SU-DHL-6 (cell line): Measurements from ENCODE around the gene MAP3K1.

Experiments
- H2AFZ ChIP-seq: fragments of 200-600 bp; sonication (generic); 2 replicates; pipeline ENCODE4 v1.6.1; 2014; ENCODE audit warnings: low read depth, mild to moderate bottlenecking, moderate library complexity, mixed read lengths, antibody characterized with exemption, low read length; ENCODE audit not compliant: severe bottlenecking
- H3F3A ChIP-seq: fragments of 200-600 bp; shearing (Covaris generic); 2 replicates; pipeline ENCODE4 v1.6.0; 2016; ENCODE audit warnings: antibody characterized with exemption, mild to moderate bottlenecking; ENCODE audit not compliant: insufficient read depth
- H3K27ac ChIP-seq: fragments of 200-600 bp; sonication (generic); 2 replicates; pipeline ENCODE4 v1.5.1; 2016; ENCODE audit warnings: low read depth, mild to moderate bottlenecking, low read length, moderate library complexity, mixed read lengths
- H3K27me3 ChIP-seq: fragments of 200-600 bp; sonication (generic), shearing (Covaris generic); 2 replicates; pipeline ENCODE4 v1.6.0; 2014; ENCODE audit warnings: mild to moderate bottlenecking, low read length
- H3K36me3 ChIP-seq: fragments of 200-600 bp; sonication (generic); 2 replicates; pipeline ENCODE4 v1.6.1; 2014; ENCODE audit warnings: mild to moderate bottlenecking, low read length, mixed read lengths
- H3K4me2 ChIP-seq: fragments of 300-600, 200-600 bp; shearing (Covaris generic), sonication (generic); 2 replicates; pipeline ENCODE4 v1.6.0; 2014; ENCODE audit warnings: low read length, low read depth, mild to moderate bottlenecking; ENCODE audit not compliant: poor library complexity, severe bottlenecking
- H3K4me3 ChIP-seq: fragments of 200-600 bp; sonication (generic); 2 replicates; pipeline ENCODE4 v1.5.1; 2014; ENCODE audit warnings: antibody characterized with exemption, low read length, mild to moderate bottlenecking, mixed read lengths; ENCODE audit not compliant: insufficient read depth, poor library complexity, severe bottlenecking
- H3K79me2 ChIP-seq: fragments of 200-600 bp; sonication (generic); 2 replicates; pipeline ENCODE4 v1.6.1; 2014; ENCODE audit warnings: mild to moderate bottlenecking, low read length, moderate library complexity; ENCODE audit not compliant: insufficient read depth
- H3K9ac ChIP-seq: fragments of 200-600 bp; sonication (generic); 2 replicates; pipeline ENCODE4 v1.7.0; 2014; ENCODE audit warnings: mild to moderate bottlenecking, low read length
- H3K9me2 ChIP-seq: fragments of 200-600 bp; sonication (generic); replicated peaks from 2 replicates; pipeline ENCODE4 v1.6.1; 2014; ENCODE audit warnings: low read length; ENCODE audit not compliant: insufficient read depth
- H3K9me3 ChIP-seq: fragments of 200-600 bp; sonication (generic); 2 replicates; pipeline ENCODE4 v1.6.1; 2014; ENCODE audit warnings: low read length, mixed read lengths; ENCODE audit not compliant: insufficient read depth
- H4K20me1 ChIP-seq: fragments of 200-600 bp; sonication (generic); 2 replicates; pipeline ENCODE4 v1.6.1; 2014; ENCODE audit warnings: low read depth, mild to moderate bottlenecking, antibody characterized with exemption, low read length, moderate library complexity, mixed read lengths
- CTCF ChIP-seq: fragments of 200-600 bp; sonication (generic); IDR thresholded peaks from one replicate; pipeline ENCODE4 v1.5.1; 2017; ENCODE audit warnings: antibody characterized with exemption, mild to moderate bottlenecking, low read length, moderate library complexity; ENCODE audit not compliant: insufficient read depth, poor library complexity, severe bottlenecking
- EZH2phosphoT487 ChIP-seq: fragments of 200-600 bp; sonication (generic), shearing (Covaris generic); conservative IDR thresholded peaks from 2 replicates; pipeline ENCODE4 v1.6.1; 2018; ENCODE audit warnings: mild to moderate bottlenecking, antibody characterized with exemption, low read length, moderate library complexity, mixed read lengths

Gene MAP3K1

GRCh38 chr5:56815658-56816545 lies 553 bp downstream of the MAP3K1 start:
- peak overlapping the region; percentile 58 for H3K27ac ChIP-seq
- peaks cover 42% of the 10 kb centered on the region for H3K79me2 ChIP-seq
- H2AFZ ChIP-seq: peak overlapping the region; percentile 96
- H3F3A ChIP-seq: peaks cover 5% of the 10 kb centered on the region; the same call in 1 of the 2 replicates
- H4K20me1 ChIP-seq: peaks cover 3% of the 10 kb centered on the region; the same call in 1 of the 2 replicates
- no peaks in the 10 kb centered on the region for H3K27me3 ChIP-seq
- H3K9me2 ChIP-seq: no peaks in the 10 kb centered on the region
- peak overlapping the region; percentile 90 for H3K4me2 ChIP-seq
- H3K9ac ChIP-seq: peak overlapping the region; percentile 70
- no peaks in the 10 kb centered on the region for H3K9me3 ChIP-seq
- TF ChIP-seq EZH2phosphoT487 (no peak), CTCF (no peak)
- H3K4me3 ChIP-seq: peak overlapping the region; percentile 60
- no peaks in the 10 kb centered on the region; the same call in 1 of the 2 replicates for H3K36me3 ChIP-seq

DNA sequence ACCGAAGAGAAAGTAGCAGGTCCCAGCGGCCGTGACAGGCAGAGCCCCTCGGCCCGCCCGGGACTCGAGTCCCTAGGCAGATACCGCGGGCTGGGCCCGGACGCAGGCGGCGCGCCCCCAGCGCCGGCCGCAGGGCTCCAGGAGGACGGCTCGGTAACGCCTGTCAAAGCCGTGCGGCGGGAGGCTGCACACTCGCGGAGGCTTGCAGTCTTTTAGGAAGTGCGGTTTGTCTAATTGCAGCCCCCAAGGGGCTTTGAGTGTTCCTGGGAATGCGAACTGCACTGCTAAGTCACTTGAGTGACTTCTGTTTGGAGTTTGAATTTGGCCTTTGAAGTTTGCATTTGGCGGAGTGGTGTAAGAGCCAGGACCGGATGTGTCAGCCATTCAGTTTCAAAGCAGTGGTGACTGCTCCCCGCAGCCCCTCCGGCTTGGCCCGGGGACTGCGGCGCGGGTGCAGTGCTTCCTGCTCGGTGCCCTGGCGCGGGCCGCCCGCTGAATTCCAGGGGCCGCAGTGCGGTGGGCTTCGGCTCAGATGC lies 1.3 kb downstream of the MAP3K1 start:
- Histone ChIP-seq H3F3A (peaks cover 5% of the 10 kb centered on the region; the same call in 1 of the 2 replicates), H3K4me2 (peak overlapping the region; percentile 90), H3K79me2 (peaks cover 47% of the 10 kb centered on the region), H3K27ac (peak overlapping the region; percentile 58), H2AFZ (peak overlapping the region; percentile 9), H3K27me3 (no peaks in the 10 kb centered on the region), H3K9ac (peak overlapping the region; percentile 70), H4K20me1 (peaks cover 4% of the 10 kb centered on the region; the same call in 1 of the 2 replicates), H3K36me3 (no peaks in the 10 kb centered on the region; the same call in 1 of the 2 replicates), H3K4me3 (peak overlapping the region; percentile 60), H3K9me2 (no peaks in the 10 kb centered on the region), H3K9me3 (no peaks in the 10 kb centered on the region)
- TF ChIP-seq CTCF (no peak), EZH2phosphoT487 (no peak)

DNA sequence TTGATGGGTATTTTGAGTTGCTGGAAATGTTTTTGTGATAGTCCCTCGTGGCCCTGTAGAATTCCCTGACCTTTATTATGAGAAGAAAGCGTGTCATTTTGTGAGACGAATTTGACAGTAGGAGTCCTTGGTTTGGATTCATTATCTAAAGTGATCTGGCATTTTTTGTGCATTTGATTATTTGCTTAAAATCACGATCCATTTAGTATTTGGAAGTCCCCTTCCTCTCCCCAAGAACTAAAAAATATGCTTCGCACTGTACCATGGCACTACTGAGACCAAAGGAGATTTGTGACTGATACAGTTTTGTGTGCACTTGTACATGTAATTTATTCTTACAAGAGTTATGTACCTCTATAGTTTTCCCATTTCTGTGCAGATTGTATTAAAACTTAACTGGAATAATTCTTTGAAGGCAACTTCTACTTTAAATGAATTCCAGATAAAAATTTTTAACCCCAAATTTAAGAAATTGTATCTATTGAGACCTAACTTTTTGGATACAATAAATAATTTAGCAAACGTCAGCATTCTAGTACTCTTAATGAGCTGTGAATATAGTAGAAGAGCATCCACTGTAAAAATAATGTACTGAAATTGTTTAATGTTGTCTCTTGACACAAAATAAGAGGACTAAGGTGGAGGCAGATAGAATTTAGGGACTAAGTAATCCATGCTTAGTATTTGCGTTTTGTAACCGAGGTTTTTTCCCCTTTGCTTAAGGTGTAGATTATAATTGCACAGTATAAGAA lies 2.1 kb downstream of the MAP3K1 start:
- H3K36me3 ChIP-seq: no peaks in the 10 kb centered on the region; the same call in 1 of the 2 replicates
- no peaks in the 10 kb centered on the region for H3K27me3 ChIP-seq
- H3K9ac ChIP-seq: peak overlapping the region; percentile 70
- H3K4me3 ChIP-seq: peak overlapping the region; percentile 60
- peak overlapping the region; percentile 58 for H3K27ac ChIP-seq
- H2AFZ ChIP-seq: peak overlapping the region; percentile 9
- peak overlapping the region; percentile 90 for H3K4me2 ChIP-seq
- H4K20me1 ChIP-seq: peaks cover 6% of the 10 kb centered on the region; the same call in 1 of the 2 replicates
- no peak for TF ChIP-seq CTCF
- TF ChIP-seq EZH2phosphoT487: no peak
- H3K9me2 ChIP-seq: no peaks in the 10 kb centered on the region
- H3F3A ChIP-seq: peaks cover 5% of the 10 kb centered on the region; the same call in 1 of the 2 replicates
- peaks cover 51% of the 10 kb centered on the region for H3K79me2 ChIP-seq
- H3K9me3 ChIP-seq: no peaks in the 10 kb centered on the region
